Measurements from ENCODE around the gene RAB17.

RAB17 gene, protein sequence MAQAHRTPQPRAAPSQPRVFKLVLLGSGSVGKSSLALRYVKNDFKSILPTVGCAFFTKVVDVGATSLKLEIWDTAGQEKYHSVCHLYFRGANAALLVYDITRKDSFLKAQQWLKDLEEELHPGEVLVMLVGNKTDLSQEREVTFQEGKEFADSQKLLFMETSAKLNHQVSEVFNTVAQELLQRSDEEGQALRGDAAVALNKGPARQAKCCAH

DNA sequence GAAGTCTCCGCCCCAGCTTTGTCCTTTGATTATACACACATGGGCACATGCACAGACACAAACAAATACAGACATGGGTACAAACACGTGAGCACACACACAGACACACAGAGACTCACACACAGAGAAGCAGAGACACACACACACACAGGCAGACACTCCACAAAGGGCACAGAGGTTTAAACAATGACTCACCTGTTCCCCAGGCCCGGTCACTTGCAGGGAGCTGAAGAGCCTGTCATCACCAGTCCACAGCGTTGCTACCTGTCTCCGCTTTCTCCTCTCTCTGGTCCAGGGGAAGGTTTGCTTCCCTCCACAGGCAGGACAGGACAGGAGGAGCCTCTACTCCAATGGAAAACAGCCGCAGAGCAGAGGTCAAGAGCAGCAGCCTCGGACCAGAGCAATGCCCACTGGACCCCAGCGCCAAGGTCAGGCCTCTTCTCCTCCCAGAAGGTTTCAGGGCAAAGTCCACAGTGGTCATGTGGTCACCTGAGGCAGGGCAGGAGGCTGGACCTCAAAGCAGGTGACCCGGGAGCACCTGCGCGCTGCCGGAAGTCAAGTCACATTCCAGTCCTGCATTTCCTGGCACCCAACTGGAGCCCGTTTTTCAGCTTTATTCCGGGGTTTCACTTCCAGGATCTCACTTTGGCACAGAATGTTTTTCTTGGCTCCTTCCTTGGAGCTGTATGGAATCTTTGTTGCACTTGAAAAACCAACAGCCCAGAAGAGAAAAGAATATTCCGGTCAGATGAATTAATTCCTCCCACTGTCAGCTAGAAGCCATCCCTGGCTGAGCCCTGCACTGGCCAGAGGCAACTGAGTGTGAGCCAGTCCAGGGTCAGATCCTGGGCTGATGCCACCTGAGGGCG, at the start of gene RAB17:
RAB17 (minus strand) TSS at position 463 of the 869 bp plus-strand sequence. CDS start 4,580 bp downstream, outside the sequence.
- DNase-seq = no peak

DNA sequence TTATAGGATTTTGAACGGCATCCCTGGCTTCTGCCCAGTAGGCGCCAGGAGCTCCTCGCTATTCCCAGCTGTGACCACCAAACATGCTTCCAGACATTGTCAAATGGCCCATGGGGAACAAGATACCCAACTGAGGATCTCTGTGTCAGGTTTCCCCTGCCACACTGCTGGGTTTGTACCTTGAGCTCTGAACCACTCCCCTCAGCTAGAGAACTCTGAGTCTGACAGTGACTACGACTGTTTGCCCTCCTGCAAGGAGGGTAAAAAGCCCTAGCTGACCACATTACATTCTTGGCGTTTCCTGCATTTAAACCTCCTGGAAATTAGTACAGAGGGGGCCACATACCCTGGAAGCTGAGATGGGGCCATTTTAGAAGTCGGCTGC, 49.3 kb upstream of the RAB17 start:
- no peak for DNase-seq

DNA sequence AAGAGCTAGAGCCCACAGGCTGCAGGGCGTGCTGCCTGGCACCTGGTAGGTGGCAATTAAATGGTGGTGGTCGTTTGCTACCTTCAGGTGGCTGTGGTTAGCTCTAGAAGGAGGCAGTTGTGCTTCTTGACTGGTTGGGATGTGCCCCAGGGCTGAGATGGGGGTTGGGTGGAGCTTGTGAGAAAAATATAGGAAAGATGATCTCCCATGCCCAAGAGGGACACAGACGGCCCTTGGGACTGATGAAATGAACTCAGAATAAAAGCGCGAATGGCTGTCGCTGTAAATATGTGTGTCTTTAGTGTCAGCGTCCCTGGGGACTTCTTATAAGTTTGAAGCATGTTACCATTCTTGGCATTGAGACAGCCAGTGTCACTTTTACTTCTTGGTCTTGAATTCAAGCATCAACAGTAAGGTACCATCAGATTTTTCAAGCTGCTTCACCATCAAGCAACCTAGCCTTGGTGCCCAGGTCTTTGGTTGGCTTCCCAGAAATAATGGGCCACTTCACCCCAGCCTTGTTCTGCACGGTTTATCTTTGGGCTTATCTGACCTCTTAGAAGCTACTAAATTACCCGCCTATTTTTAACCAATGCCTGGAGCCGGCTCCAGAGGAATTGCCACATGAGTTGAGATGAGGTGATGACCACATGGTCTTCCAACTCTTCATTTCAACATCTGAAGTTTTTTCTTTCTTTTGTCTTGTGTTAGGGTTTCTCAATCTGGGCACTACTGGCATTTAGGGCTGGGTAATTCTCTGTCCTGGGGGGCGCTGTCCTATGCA, 48.7 kb upstream of the RAB17 start:
- DNase-seq = no peak

DNA sequence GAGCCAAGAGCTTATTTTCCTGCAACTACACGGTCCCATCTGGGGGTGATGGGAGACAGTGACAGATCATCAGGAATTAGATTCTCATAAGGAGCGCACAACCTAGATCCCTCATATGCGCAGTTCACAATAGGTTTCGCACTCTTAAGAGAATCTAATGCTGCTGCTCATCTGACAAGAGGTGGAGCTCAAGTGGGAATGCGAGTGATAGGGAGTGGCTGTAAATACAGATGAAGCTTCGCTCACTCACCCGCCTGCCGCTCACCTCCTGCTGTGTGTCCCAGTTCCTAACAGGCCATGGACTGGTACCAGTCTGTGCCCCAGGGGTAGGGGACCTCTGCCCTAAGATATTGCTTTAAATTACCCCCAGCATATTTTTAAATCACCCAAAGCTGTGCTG, 47.6 kb upstream of the RAB17 start:
- DNase-seq = no peak

DNA sequence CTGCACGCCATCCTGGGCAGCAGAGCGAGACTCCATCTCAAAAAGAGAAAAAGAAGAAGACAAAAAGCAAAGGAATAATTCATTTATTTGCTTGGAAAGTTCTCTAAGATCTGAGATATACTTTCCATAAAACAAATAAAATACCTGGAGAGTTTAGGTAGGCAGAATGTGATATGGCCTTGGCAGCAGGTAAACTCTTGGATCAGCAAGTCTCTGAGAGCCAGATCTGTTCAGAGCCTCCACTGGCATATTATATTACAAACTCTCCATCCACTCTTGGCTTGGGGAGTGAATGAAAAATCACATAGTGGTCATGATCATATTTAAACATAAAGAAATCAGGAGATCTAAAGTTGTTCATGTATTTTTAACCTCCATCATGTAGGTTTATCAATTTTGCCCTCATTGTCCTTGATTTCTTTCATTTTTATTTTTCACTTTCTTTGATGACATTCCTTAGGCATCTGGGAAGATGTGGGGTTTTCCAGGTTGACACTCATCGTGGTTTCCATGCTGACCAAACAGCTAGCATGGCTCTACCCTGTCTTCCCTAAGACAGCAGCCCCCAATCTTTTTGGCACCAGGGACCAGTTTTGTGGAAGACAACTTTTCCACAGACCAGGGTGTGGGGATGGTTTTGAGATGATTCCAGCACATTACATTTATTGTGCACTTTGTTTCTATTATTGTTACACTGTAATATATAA, 47.0 kb upstream of the RAB17 start:
- no peak for DNase-seq

DNA sequence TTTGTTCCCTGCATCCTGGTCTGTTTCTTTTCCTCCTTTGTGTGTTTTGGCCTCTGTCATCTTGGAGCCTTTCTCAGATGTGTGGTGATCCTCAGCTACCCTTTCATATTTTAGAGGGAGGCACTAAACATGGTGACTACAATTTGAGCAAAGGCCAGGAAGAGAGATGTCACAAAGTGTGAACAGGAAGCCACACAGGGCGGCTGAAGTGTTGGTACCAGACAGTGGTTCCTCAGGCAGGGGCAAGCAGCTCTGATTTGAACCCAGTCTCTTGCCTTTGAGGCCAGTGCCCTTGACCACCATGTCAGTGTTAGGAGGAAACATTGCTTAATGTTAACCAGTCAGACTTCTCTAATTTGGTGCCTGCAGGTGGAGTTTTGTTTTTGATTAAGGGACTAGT, 46.0 kb upstream of the RAB17 start:
- DNase-seq = no peak

DNA sequence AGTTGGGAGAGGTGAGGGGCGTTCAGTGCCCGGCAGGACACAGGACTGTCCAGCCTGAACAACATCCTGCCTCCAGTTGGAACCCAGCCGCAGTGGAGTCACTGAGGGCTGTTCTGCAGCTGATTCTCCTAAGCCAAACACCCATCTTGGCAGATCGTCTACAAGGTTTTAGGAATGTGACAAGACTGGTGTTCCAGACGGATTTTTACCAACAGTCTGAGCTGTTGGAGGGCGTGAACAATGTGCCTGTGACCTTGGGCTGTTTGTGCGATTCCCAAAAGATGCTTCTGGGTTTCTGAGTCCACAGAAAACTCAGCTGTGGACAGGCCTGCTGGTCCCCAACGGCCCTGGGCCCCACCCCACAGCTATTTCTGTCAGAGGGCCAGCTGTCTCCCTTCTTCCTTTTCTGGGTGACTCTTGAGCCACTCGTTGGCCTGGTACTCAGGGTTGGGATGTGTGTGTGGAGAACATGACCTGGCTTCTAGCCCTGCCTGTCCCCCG, 42.6 kb upstream of the RAB17 start:
- no peak for DNase-seq

DNA sequence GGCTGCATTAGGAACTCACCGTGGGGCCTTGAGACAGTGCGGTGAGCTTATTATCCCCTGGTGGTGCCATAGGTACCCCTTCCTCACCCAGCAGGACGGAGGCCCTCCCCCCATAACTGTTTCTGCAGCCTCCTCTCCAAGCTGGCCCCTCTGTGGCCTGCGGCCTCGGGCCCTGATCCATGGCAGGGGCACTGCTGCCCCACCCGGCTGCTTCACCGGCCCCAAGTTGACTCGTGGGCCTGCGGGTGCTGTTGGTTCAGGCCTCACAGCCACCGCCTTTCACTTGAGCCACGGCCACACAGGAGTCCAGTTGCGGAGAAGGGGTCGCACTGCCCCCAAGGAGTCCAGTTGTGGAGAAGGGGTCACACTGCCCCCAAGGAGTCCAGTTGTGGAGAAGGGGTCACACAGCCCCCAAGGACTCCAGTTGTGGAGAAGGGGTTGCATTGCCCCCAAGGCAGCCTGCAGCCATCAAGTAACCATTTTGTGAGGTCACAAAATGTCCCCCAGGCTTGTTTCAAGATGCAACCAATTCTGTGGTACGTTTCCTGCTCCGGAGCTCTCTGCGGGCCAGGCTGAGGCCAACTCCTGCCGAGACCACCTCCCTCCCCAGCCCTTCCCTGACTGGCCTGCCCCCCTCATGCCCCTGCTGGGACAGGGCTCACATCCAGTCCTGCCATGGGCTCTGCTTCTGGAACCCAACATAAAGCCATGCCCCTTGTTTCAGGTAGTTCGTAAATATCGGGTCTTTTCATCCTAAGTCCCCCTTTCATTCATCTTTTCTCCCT, 41.5 kb upstream of the RAB17 start:
- DNase-seq = no peak

DNA sequence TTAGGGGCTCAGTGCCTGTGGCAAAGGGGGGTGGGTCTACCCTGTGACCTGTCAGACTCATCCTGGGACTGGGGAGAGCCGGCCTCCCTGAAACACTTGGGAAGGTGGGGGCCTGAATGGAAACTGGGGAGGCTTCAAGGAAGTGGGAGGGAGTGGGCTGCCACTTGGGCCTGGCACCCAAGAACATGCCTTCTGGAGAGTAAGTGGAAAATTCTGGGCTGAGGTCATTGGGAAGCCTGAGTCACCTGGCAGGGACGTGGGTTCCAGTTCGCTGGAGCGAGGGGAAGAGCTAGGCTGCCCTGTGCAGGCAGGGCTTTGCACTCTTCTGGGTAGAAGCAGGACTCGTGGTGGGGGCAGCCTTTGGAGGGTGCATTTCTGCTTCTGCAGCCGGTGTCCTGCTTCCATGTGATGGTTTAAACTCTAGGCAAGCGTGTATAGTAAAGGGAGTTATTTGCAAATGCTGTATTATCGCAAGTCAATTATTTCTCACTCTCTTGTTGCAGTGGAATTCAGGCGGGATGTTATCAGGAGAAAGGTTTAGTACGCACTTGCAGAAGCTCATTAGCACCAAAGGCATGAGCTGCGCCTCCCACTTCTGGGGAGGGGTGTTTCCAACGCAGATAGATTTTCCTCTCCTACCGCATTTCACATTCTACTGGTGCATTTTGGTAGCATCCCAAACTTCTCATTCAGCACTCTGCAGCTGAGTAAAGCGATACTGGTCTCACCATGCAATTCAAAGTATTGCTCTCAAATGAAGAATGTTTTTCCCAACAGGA, 40.7 kb upstream of the RAB17 start:
- DNase-seq = no peak

DNA sequence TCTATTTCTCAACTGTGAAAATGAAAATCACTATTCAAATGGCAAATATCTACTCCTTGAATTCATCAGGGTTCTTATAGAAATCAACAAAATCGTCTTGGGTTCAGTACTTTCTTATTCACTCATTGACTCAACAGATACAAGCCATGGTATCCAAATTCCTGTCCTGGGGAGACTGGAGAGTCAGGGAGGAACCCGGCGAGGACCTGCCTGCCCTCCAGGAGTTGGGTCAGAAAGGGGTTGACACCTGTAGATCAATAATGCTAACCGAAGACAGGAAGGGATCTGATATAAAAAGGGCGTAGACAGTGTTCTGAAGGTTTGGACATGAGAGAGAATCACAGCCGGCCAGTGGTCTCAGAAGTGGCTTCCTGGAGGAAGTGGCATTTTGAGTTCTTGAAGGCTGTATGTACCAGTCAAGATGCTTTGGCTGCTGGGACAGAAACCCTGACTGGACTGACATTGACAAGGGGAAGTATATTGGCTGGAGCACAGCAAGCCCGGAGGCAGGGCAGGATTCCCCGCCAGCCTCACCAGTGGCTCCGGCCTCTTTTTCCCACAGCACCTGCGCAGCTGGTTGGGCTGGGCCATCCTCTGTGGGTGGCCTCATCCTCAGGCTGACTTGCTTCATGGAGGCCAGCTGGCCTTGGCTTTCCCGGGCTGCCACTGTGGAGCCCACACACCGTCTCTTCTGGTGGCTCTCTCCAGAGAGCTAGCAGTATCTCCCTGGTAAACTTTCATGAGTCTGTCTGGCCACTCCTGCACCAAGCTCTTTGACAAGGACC, 39.9 kb upstream of the RAB17 start:
- DNase-seq = no peak

DNA sequence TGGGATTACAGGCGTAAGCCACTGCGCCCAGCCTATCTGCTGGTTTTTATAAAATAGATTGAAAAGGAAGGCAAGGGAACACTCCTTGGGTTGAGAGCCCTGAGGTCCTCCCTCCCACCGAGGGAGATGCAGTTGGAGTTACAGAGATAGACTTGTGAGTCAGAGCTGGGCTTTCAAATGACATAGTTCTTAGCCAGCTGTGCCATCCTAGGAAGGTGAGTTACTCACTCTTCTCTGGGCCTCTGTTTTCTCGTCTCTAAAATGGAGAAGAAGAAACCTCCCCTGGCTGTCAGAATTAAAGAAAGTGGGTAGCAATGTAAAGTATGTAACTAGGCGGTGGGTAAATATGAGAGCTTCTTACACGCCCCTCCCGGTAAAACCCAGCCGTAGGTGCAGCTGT, 39.2 kb upstream of the RAB17 start:
- no peak for DNase-seq

DNA sequence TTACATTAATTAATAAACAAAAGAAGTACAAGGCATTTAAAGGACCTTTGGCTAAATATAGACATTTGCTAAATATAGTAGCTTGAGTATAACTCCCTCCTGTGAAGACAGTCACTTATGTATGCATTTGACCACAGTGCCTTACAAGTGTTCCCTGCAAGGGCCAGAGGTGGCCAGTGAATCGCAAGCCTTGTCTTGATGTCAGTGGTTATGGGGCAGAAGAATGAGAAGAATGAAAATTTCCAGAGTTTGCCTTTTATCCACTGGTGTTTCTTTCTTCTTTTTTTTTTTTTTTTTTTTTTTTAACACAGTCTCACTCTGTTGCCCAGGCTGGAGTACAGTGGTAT, 38.6 kb upstream of the RAB17 start:
- no peak for DNase-seq

DNA sequence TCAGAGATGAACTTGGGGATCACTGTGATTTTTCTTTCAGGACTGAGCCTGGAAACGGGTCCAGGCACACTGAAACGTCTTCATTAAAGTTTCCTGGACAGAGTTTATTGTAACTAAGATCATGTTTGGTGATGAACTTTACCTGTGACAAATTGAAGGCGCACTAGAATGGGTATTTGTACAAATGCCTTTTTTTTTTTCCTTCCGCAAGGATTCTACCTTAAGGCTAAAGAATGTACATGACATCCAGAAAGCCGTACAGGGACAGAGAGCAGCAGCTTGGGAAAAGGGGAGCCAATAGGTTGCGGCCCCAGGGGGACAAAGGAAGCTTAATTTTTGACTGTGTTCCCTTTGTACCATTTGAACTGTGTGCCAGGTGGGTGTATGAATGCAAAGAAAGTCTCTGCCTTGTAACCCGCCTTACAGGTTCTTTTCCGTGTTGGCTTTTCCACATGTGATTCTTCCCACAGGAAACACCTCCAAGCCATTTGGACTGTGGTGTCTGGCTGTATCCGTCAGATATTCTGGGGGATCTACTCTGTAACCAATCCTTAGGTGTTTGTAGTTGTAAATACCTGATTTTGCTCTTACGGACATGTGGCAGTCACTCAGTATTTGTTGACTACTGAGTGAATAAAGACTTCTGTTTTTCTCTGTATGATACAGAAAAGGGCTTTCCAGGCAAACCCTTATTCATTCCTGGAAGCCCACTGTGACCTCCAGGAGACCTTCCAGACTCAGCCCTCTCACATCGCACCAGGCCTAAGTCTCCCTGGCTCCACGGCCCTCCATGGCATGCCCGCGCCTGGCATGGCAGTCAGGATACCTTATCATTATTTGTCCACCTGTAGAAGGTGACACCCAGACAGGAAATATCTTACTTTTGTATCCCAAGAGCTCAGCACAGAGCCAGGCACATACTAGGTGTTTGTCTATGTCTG, 38.0 kb upstream of the RAB17 start:
- DNase-seq = no peak

DNA sequence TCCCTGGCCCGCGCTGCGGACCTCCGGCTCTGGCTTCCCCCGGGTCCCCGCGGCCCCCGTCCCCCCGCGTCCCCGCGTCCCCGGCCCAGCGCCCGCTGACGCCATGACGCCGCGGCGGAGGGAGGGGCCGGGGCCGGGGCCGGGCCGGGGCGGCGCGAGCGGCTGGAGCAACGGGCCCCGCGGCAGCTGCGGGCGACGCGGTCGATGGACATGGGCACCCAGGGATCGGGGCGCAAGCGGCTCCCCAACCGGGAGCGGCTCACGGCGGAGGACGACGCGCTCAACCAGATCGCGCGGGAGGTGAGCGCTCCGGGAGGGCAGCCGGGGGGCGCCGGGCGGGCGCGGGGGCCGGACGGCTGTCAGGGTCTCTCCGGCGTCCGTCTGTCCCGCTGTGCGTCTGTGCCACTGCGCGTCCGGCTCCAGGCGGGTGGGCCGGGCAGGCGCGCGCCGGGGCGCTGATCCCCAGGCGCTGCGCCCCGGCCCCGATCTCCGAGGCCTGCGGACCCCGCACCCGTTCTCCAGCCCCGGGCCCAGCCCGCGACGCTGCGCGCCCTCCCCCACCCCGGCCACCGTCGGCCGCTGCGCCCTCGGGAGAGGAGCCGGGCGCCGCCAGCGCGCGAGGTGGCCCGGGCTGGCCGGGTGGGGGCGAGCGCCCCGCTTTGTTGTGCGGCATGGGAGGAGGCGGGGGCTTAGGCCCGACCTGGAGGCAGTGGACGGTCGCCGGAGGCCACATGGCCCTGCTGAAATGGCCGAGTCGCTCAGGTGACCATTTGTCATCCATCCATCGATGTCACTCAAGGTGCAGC, 37.1 kb upstream of the RAB17 start, which contains the start of gene LRRFIP1:
LRRFIP1 (plus strand) TSS at position 147 of the 806 bp plus-strand sequence; CDS start at position 205, 58 bp downstream.
- DNase-seq = no peak

DNA sequence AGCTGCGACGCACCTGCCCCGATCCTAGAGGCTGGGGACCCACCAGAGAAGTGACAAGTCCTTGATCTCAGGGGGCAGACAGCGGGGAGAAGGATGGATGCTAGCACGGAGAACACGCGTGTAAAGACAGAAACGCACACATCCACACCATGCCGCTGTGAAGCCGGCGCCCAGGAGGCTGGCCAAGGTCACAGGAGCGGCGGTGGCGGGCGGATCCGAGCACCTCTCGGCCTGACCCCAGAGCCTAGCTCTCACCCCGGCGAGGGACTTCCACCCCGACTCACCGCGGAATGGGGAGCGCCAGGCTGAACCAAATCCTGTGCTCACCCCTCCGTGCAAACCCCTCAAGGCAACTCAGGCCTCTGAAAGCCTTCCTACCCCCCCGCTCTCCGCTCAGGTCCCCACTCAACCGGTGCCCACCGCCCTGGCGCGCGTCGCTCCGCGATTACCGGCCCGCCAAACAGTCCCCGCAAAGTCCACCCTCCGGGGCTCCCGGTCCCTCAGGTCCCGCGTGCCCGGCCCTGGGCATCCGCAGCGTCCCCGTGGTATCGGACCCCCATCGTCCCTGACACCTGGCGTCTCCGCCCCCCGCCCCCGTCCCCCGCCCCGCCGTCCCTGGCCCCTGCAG, 36.4 kb upstream of the RAB17 start:
- no peak for DNase-seq

DNA sequence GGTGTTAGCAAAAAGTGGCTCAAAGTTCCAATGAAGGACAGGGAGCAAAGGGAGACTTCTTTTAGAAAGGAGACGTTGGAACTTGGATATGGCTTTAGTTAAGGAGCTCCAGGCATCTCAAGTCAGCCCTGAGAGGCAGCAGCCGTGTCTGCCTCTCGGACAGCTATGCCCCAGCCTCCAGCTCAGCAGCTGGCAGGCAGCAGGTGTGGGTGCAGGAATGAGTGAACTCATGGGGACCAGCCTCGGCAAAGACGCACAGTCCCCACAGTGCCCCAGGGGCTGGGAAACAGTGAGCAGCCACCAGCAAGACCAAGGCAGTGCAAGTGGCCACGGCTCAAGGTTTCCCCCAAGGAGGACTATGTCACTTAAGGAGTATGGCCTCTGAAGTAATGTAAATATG, 35.2 kb upstream of the RAB17 start:
- DNase-seq = no peak

DNA sequence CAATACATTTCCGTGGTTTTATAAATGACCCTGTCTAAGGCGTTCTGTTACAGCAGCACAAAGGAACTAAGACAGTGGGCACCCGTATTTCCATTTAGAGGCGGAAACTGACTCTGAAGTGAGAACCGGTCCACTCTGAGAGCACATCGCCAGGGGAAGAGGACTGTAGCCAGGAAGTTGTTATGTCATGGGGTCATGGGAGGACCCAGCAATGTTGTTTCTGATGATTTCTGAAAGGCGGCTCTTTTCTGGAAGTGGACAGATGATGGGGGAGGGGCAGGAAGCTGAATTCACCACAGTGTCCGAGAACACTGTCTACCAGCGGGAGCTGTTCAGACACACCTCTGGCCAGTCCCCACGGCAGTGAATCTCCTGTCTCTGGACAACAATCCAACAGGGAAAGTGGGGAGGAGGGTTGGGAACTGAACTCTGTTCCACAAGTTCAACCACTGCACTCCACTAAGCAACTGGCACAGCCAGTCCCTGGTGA, 34.7 kb upstream of the RAB17 start:
- no peak for DNase-seq

DNA sequence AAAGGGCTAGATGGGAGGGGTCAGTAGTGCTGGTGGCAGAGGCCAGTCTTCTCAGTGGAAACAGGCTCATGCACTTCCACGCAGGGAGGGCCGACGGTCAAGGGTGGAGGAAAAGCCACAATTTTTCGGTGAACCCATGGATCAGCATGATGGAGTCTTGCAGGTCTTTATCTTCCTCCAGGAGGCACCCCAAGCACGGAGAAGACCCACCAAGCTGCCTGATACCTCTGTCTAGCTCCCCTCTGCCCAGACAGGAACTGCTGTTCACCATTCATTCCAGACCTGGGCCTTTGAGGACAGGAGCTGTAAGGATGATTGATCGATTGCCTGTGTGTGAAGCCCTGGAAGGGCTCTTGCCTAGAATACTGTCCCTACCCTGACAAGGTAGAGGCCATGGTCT, 34.0 kb upstream of the RAB17 start:
- no peak for DNase-seq
